GM18520 (cell line): ENCODE measurements around the gene PLEKHA1.

Source experiments
- ATAC-seq: cut with Tn5 transposase; IDR thresholded peaks from one replicate; pipeline ENCODE4 v1.9.1; 2021; ENCODE audit not compliant: unreplicated experiment

Gene PLEKHA1

GRCh38 chr10:122420624-122421007 lies 46.1 kb downstream of the PLEKHA1 start:
- ATAC-seq, result no peak

GRCh38 chr10:122421054-122421625 lies 46.6 kb downstream of the PLEKHA1 start:
- no peak for ATAC-seq

- ATAC-seq, result no peak
These were observed 47.2 kb downstream of the PLEKHA1 start for GRCh38 chr10:122421742-122422141.

- no peak for ATAC-seq
These were observed 47.9 kb downstream of the PLEKHA1 start for GRCh38 chr10:122422266-122422989.

- ATAC-seq, result no peak
These were observed 49.6 kb downstream of the PLEKHA1 start for GRCh38 chr10:122424059-122424458.

GRCh38 chr10:122426829-122427228 lies 52.3 kb downstream of the PLEKHA1 start:
- ATAC-seq, result no peak

- no peak for ATAC-seq
These were observed 52.8 kb downstream of the PLEKHA1 start for GRCh38 chr10:122427280-122427679.

GRCh38 chr10:122435212-122435827 lies 60.8 kb downstream of the PLEKHA1 start:
- ATAC-seq, result no peak

- ATAC-seq, result no peak
These were observed 67.5 kb downstream of the PLEKHA1 start for GRCh38 chr10:122441961-122442360.

GRCh38 chr10:122445469-122445868 lies 71.0 kb downstream of the PLEKHA1 start:
- no peak for ATAC-seq

- no peak for ATAC-seq
These were observed 71.4 kb downstream of the PLEKHA1 start for GRCh38 chr10:122445904-122446303.

GRCh38 chr10:122446668-122447423 lies 72.3 kb downstream of the PLEKHA1 start:
- no peak for ATAC-seq

GRCh38 chr10:122448600-122448999 lies 74.1 kb downstream of the PLEKHA1 start:
- ATAC-seq, result no peak

GRCh38 chr10:122449153-122449552 lies 74.6 kb downstream of the PLEKHA1 start:
- no peak for ATAC-seq

GRCh38 chr10:122450353-122450990 lies 76.0 kb downstream of the PLEKHA1 start:
- no peak for ATAC-seq

- no peak for ATAC-seq
These were observed 79.6 kb downstream of the PLEKHA1 start for GRCh38 chr10:122454071-122454470.

GRCh38 chr10:122454603-122455080 lies 80.1 kb downstream of the PLEKHA1 start, which contains the start of gene ARMS2:
TSS of gene ARMS2 (plus strand) at chr10:122454653. CDS start at chr10:122454728, 75 bp downstream.
- no peak for ATAC-seq

- ATAC-seq, result no peak
These were observed 81.0 kb downstream of the PLEKHA1 start for GRCh38 chr10:122455376-122456079.

- ATAC-seq, result no peak
These were observed 83.4 kb downstream of the PLEKHA1 start for GRCh38 chr10:122457934-122458333.

GRCh38 chr10:122458693-122459092 lies 84.2 kb downstream of the PLEKHA1 start:
- no peak for ATAC-seq
